PC-3 (cell line): ENCODE results near the gene CFAP221.

ENCODE experiments used
- EZH2phosphoT487 ChIP-seq: fragments of 300-600 bp; sonication (generic); IDR thresholded peaks from 2 replicates; pipeline ENCODE4 v1.6.1; 2018; ENCODE audit warnings: mild to moderate bottlenecking, antibody characterized with exemption, low read length, borderline replicate concordance
- TF ChIP-seq, protein P1 (sequence below): fragments of 300-600 bp; sonication (generic); conservative IDR thresholded peaks from 2 replicates; pipeline ENCODE4 v1.5.1; 2017; ENCODE audit warnings: antibody characterized with exemption, low read depth, mild to moderate bottlenecking, low read length

DNA sequence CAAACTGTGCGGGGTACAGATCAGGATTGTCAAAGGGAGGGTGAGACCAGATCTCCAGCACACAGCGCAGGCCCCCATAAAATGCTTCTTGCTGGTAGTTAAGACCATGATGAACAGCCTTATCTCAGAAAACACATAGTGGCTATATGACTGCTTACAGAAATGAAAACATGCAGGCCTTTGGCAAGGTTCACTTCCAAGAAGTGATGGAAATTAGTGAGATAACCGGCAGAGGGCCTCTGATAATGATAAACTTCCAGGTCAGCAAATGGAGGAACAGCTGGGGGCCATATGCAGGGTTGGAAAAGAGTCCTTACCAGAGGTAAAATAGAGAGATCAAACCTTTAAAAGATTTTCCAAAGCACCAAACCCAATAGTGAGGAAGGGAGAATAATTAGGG, 46.6 kb downstream of the CFAP221 start:
- TF ChIP-seq, protein P1, sequence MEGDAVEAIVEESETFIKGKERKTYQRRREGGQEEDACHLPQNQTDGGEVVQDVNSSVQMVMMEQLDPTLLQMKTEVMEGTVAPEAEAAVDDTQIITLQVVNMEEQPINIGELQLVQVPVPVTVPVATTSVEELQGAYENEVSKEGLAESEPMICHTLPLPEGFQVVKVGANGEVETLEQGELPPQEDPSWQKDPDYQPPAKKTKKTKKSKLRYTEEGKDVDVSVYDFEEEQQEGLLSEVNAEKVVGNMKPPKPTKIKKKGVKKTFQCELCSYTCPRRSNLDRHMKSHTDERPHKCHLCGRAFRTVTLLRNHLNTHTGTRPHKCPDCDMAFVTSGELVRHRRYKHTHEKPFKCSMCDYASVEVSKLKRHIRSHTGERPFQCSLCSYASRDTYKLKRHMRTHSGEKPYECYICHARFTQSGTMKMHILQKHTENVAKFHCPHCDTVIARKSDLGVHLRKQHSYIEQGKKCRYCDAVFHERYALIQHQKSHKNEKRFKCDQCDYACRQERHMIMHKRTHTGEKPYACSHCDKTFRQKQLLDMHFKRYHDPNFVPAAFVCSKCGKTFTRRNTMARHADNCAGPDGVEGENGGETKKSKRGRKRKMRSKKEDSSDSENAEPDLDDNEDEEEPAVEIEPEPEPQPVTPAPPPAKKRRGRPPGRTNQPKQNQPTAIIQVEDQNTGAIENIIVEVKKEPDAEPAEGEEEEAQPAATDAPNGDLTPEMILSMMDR = no peak
- TF ChIP-seq EZH2phosphoT487 = no peak
